GM18511 (cell line): ENCODE measurements around the gene EVI5.
"Not testable (repeated sequence)": the region's sequence is repeated elsewhere in the genome, so short reads cannot be mapped to it uniquely, and the experiment has no call there.

Experiments used
- ATAC-seq: cut with Tn5 transposase; IDR thresholded peaks from one replicate; pipeline ENCODE4 v1.9.1; 2021; ENCODE audit warnings: mild to moderate bottlenecking, moderate library complexity; ENCODE audit not compliant: unreplicated experiment

Gene EVI5

DNA sequence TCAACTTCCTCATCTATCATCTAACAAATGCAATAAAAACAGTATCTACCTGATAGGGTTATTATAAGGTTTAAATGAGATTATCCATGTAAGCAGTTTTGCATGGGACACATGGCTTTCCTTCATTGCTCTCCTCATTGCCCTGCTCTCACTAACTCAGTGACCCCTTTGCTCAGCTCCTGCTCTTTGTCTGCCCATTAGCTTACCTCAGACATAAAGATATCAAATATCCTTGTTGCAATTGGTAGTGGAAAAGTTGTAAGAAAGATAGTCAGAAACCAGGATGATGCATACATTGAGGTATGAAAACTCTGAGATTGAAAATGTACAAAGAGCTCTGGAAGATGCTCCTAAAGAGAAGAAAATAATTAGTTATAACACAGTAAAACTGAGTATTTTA is 89.8 kb downstream of the EVI5 start:
- no peak for ATAC-seq

DNA sequence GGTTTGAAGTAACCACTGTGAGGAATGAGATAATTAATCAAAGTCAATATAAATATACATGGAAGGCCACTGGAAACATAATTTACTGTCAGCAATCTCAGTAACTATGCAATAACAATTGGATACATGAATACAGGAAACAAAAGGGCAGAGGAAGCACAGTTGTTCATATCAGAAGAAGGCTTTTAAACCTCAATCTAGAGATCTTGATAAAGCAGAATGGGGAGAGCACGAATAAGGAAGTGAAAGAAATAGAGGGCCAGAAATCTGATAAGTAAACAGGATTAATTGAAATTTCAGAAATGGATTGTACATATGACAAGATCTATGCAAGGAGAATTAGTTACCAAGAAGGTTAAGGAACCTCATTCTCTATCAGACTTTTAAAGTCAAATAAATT is 93.0 kb downstream of the EVI5 start:
- peak; percentile 59 for ATAC-seq

DNA sequence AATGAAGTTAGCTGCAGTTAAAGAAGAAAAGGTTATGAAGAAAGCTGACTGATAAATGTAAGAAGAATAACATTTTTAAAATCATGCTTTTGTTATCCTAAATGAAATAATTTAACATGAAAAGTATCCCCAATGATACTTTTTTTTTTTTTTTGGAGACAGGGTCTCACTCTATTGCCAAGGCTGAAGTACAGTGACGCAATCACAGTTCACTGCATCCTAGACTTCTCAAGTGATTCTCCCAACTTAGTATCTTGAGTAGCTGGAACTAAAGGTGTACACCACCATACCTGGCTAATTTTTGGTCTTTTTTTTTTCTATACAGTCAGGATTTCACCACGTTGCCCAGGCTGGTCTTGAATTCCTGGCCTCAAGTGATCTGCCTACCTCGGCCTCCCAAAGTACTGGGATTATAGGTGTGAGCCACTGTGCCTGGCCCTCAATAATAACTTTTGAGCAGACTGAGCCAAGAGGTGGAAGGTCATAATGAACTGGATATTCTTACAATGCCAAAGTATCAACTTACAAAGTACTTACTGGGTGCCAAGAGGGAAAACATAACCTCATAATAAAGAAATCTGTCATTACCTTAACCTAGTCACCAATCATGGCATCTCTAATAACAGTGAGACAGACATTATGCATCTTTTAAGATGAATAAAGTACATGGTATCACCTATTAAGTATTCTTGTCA is 94.5 kb downstream of the EVI5 start:
- no peak for ATAC-seq

DNA sequence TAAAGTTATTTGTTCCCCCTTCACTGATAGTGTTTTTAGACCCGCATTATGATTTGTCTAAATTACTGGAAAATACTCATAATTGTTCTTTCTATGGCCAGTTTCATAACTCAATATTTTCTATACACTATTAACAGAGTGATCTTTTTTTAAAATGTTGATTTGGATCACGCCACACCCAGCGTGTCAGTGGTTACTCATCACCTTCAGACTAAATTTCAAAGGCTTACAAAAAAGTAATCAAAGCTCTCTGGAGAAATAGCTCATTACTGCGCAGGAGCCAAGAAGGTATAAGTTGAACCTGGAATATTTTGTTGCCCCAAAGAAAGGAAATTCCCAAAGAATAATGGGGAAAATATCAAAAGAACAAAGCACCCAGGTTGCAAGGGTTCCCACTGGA is 104.9 kb downstream of the EVI5 start:
- no peak for ATAC-seq

DNA sequence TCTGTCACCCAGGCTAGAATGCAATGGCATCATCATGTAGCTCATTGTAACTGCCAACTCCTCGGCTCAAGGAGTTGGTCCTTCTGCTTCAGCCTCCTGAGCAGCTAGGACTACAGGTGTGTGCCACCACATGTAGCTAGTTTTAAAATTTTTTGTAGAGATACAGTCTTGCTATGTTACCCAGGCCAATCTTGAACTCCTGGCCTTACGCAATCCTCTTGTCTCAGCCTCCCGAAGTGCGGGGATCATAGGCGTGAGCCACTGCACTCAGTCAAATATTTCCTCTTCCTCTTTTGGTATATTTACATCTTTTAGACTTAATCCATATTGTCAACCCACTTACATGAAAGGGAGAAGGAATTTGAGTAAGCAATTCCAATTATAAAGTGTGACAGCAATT is 121.1 kb downstream of the EVI5 start:
- no peak for ATAC-seq

DNA sequence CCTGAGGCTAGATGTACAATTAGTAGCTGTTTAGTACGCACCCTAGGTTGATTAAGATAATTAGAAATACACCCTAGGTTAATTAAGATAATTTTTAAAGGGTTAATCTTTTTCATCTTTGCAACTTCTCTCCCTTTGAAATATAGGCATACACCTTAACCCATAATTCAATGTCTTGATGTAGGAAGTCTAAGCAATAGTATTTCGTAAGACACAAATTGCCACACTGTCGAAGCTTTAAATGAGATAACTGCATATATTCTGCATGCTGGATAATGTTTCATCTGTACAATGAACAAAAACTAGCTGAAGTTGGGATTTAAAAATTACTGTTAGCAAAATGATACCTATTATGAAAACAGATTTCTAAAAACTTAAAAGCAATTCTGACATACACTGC is 122.9 kb downstream of the EVI5 start:
- ATAC-seq: no peak

DNA sequence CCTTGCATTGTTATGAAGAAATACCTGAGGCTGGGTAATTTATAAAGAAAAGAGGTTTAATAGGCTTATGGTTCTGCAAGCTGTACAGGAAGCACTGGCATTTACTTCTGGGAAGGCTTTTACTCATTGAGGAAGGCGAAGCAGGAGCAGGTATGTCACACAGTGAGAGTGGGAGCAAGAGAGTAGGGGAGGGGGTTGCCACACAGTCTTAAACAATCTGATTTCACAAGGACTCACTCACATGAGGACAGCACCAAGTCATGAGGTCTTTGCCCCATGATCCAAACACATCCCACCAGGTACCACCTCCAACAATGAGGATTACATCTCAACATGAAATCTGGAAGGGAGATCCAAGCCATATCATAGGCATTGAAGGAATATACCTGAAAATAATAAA is 127.2 kb downstream of the EVI5 start:
- no peak for ATAC-seq

DNA sequence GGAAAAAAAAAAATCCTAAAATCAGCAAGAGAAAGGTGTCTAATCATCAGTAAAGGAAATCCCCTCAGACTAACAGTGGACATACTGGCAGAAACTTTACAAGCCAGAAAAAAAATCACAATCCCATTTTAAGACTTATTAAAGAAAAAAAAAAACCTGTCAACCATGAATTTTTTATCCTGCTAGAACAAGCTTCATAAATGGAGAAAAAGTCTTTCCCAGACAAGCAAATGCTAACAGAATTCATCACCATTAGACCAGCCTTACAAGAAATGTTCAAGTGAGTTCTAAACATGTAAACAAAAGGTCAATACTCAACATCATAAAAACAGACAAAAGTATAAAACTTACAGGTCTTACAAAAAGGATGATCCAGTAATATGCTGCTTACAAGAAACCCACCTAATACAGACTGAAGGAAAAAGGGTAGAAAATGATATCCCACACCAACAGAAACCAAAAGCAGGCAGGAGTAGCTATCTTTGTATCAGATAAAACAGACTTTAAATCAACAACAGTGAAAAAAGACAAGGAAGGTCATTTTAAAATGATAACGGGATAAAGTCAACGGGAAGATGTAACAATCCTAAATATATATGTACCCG is 129.6 kb downstream of the EVI5 start:
- no peak for ATAC-seq

DNA sequence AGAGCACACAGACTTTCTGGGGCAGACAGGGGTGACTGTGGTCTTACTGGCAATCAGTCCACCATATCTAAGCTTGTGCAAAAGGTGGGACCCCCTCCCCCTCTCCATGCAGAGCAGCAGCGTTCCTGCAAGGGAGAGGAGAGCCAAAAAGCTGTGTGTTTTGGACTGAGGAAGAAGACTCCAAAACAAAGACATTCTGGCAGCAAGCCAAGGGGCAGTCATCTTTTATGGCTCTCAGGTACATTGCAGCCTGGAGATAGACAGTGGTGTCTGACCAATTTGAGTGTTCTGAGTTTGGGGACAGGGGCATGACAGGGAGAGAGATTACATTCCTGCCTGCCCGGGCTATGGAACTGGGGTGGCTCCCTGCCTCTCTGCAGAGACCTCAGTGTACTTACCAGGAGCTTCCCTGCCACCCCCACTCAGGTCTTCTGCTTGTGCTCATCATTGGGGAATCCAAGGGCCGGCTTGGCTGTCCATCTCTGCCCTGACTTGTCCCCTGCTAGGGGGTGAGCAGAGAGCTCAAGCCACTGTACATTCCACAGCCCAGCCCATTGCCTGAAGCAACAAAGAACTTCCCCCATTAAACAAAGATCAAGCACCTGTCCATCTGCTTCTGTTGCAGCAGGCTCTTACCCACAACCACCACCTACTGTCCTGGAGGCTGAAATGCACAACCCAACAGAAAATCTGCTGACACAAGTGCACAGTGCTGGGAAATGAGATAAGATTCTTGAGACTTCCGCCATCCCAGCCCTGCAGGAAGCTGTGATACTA is 131.1 kb downstream of the EVI5 start:
- ATAC-seq: no peak

DNA sequence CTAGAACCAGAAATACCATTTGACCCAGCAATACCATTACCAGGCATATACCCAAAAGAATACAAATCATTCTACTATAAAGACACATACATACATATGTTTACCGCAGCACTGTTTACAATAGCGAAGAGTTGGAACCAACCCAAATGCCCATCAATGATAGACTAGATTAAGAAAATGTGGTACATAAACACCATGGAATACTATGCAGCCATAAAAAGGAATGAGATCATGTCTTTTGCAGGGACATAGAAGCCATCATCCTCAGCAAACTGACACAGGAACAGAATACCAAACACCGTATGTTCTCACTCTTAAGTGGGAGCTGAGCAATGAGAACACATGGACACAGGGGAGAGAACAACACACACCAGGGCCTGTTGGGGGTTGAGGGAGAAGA is 144.2 kb downstream of the EVI5 start:
- not testable (repeated sequence) for ATAC-seq

DNA sequence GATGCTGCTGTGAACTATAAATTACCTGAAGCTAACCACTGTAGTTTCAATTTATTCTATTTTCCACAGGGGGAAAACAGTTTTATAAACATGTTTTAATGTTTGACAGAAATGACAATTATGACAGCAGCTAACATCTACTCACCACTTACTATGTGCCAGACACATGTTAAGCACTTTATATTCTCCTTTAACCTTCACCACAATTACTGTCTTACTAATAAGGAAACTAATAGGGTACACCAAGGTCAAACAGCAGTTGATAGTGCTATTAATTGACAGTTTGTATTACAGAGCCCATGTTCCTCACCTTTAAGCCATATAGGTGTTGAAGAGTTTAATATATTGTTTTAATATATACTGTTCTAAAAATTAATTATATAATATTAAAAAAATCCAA is 146.4 kb downstream of the EVI5 start:
- ATAC-seq: peak; percentile 61

DNA sequence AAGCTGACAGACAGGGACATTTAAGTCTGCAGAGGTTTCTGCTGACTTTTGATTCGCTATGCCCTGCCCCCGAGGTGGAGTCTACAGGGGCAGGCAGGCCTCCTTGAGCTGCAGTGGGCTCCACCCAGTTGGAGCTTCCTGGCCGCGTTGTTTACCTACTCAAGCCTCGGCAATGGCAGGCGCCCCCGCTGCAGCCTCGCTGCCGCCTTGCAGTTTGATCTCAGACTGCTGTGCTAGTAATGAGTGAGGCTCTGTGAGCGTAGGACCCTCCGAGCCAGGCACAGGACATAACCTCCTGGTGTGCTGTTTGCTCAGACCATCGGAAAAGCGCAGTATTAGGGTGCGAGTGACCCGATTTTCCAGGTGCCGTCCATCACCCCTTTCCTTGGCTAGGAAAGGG is 149.7 kb downstream of the EVI5 start:
- ATAC-seq: not testable (repeated sequence)

DNA sequence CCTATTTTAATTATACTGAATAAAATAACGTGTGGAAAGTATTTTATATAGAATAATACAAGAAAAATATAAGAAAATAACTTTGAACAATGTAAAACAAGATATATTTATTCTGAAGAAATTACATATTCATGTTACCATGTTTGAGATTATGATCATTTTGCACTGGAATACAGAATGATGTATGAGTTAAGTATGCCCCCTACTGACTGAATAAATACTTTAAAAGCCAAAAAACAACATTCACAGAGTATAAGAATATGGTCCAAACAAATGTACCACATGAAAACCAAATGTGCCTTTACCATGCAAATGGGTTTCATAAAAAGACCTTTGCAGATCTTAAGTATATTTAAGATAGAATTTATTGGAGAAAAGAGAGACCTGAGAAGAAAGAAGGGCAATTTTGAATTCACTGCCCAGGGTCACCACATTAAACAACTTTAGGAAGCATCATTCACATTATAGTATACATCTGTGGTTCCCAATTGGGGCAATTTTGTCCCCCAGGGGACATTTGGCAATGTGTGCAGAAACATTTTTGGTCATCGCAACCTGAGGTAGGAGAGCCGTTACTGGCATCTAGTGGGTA is 161.6 kb downstream of the EVI5 start:
- ATAC-seq: no peak

DNA sequence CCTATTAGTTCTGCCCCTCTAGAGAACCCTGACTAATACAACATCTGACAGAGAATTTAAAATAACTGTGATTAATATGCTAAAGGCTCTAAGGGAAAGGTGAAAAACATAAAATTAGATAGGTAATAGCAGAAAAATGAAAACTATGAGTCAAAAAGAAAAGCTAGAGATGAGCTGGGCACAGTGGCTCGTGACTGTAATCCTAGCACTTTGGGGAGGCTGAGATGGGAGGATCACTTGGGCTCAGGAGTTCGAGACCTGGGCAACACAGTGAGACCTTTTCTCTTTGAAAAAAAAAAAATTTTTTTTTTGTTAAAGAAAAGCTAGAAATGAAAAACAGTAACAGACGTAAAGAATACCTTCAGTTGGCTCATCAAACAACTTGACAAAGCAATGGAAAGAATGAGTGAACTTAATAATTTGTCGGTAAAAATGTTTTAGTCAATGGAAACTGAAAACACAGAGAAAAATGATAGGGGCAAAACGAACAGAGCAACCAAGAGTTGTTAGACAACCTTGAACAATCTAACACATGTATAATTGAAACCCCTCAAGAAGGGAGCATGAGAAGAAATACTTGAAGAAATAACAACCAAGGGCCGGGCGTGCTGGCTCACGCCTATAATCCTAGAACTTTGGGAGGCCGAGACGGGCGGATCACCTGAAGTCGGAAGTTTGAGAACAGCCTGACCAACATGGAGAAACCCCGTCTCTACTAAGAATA is 165.3 kb downstream of the EVI5 start:
- ATAC-seq: no peak

DNA sequence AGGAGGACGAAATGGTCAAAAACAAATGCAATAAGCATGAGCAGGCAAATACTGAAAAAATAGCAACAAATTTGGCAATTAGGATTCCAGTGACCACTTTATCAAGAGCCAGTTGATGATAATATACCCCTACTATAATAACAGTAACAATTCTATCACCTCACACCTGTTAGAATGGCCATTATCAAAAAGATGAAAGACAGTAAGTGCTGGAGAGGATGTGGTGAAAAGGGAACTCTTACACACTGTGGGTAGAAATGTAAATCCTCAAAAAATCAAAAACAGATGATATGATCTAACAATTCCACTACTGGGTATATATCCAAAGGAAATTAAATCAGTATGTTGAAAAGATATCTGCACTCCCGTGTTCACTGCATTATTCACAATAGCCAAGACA is 183.9 kb downstream of the EVI5 start:
- no peak for ATAC-seq

DNA sequence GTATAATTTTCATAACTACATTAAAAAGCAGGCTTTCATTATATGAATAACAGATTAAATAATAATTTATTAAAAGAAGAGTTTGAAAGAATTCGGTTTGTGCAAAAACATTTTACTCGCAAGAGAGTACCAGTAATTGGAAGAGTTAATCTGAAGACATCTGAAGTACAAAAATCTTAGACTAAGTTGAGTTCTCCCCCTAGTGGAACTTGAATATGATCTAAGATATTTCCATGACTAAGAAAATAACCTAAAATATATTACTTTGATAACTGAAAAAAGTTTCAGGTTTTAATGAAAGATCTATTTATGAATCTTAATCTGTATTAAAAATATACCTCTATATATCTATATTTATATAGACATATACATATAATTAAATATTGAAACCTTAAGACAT is 185.7 kb downstream of the EVI5 start:
- ATAC-seq: peak; percentile 63

DNA sequence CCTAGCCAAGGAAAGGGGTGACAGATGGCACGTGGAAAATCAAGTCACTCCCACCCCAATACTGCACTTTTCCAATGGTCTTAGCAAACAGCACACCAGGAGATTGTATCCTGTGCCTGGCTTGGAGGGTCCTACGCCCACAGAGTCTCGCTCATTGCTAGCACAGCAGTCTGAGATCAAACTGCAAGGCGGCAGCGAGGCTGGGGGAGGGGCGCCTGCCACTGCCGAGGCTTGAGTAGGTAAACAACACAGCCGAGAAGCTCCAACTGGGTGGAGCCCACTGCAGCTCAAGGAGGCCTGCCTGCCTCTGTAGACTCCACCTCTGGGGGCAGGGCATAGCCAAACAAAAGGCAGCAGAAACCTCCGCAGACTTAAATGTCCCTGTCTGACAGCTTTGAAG is 195.5 kb downstream of the EVI5 start:
- not testable (repeated sequence) for ATAC-seq

DNA sequence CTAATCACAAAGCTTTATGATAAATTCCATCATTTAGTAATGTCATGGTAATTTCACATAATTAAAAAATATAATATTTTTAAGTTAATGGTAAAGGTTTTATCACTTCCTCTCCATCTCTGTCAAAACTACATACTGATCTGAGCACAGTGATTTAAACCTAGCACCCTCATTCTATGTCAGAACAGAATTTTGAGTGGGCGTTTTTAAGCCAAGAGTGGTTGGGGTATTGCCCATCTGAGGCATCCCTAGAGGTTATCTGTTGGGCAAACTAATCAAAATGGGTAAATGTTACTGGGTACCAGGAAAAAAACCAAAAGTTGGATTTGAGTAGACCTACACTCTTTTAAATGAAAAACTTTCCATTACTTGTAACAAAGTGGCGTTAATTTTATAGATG is 197.5 kb downstream of the EVI5 start:
- no peak for ATAC-seq

DNA sequence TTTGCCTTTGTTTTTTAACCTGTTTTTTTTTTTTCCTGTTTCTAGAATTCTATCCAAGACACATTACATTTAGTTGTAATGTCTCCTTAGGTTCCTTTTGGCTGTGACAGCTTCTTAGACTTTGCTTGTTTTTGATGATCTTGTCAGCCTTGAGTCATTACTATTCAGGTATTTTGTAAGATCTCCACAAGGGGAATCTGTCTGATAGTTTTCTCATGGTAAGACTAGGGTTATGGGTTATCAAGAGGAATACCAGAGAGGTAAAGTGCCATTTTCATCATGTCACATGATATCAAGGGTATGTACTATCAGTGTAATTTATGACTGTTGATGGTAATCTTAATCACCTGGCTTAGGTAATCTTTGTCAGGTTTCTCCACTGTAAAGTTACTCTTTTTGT is 199.1 kb downstream of the EVI5 start:
- no peak for ATAC-seq

DNA sequence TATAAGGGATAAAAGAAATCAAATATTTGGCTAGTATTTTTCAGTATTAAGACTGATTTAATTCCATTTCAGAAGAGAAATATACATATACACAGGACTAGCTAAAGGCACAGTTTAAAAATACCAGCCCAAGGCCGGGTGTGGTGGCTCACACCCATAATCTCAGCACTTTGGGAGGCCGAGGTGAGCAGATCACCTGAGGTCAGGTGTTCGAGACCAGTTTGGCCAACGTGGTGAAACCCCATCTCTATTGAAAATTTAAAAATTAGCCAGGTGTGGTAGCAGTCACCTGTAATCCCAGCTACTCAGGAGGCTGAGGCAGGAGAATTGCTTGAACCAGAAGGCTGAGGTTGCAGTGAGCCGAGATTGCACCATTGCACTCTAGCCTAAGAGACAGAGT is 200.1 kb downstream of the EVI5 start:
- ATAC-seq: not testable (repeated sequence)
